Esophagus muscularis mucosa (tissue), 3 donors: Measurements from ENCODE around the gene ZNF598.

Source experiments
- EP300 ChIP-seq: sonication (generic); formaldehyde crosslinking; IDR thresholded peaks from one replicate; pipeline ENCODE4 v1.6.1; 2017; ENCODE audit warnings: antibody characterized with exemption
- TF ChIP-seq, protein P1 (sequence below), 3 experiments: fragments of 200-600 bp in 2 of 3; fragments of 450-650 bp in 1 of 3; sonication (generic) in 2 of 3; IDR thresholded peaks; one replicate each; pipeline ENCODE4 v1.5.1; 2017 to 2019; ENCODE audit warnings: antibody characterized with exemption in 3 of 3, mild to moderate bottlenecking in 2 of 3, moderate library complexity in 1 of 3

DNA sequence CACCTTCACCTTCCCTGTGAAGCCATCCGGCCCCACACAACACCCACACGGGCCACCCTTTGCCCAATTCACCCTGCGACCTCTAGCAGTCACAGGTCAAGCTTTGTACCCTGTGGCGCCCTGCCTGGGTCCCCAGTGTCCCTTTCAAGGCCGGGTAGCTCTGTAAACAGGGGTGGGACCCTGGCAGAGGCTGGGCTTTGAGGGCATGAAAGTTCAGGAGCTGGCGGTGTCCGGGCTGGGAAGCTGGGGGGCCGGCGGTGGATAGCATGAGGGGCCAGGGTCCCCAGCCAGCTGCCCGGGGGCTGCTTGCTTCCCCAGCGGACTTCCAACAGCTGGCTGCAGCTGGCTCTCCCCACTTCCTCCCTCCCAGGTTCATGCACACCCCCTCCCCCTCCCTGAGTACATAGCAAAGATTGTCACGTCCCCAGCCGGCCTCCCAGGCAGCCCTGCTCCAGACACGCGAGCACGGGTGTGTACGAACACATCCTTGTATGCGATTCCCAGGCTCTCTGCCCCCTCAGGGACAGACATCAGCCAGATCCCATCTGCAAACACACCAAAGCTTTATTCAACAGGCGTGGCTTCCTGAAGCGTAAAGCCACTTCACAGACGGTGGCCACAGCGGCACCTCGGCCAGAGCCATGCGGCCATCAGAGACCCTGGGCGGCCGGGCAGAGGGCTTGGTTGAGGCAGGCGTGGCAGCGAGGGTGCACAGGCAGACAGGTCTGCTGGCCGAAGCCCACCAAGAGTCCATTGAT lies 29.8 kb upstream of the ZNF598 start:
- TF ChIP-seq EP300 = no peak
- TF ChIP-seq, protein P1, sequence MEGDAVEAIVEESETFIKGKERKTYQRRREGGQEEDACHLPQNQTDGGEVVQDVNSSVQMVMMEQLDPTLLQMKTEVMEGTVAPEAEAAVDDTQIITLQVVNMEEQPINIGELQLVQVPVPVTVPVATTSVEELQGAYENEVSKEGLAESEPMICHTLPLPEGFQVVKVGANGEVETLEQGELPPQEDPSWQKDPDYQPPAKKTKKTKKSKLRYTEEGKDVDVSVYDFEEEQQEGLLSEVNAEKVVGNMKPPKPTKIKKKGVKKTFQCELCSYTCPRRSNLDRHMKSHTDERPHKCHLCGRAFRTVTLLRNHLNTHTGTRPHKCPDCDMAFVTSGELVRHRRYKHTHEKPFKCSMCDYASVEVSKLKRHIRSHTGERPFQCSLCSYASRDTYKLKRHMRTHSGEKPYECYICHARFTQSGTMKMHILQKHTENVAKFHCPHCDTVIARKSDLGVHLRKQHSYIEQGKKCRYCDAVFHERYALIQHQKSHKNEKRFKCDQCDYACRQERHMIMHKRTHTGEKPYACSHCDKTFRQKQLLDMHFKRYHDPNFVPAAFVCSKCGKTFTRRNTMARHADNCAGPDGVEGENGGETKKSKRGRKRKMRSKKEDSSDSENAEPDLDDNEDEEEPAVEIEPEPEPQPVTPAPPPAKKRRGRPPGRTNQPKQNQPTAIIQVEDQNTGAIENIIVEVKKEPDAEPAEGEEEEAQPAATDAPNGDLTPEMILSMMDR (IDR thresholded peaks at IDR 0.05) = no peak
